BE2C (cell line): Measurements from ENCODE around the gene PACSIN2.

Experiments
- DNase-seq: peaks from one replicate; pipeline ENCODE4 v3.0.0-alpha.2; 2020
- H3K27me3 ChIP-seq: fragments of 250-450 bp; sonication (Bioruptor Pico); 2 replicates; pipeline ENCODE4 v1.5.1; 2020; ENCODE audit warnings: mild to moderate bottlenecking
- H3K36me3 ChIP-seq: fragments of 250-450 bp; sonication (Bioruptor Pico); 2 replicates; pipeline ENCODE4 v1.5.1; 2020; ENCODE audit warnings: mild to moderate bottlenecking
- H3K4me1 ChIP-seq: fragments of 250-450 bp; sonication (Bioruptor Pico); 2 replicates; pipeline ENCODE4 v1.5.1; 2020
- H3K4me3 ChIP-seq: 2 replicates; pipeline ENCODE4 v1.5.1; 2011; ENCODE audit warnings: low read depth, low read length
- H3K9me3 ChIP-seq: fragments of 250-450 bp; sonication (Bioruptor Pico); 2 replicates; pipeline ENCODE4 v1.5.1; 2020
- TF ChIP-seq, protein P1 (sequence below): IDR thresholded peaks from 2 replicates; pipeline ENCODE4 v1.5.1; 2012; ENCODE audit warnings: mild to moderate bottlenecking, low read depth, low read length

The PACSIN2 gene

DNA sequence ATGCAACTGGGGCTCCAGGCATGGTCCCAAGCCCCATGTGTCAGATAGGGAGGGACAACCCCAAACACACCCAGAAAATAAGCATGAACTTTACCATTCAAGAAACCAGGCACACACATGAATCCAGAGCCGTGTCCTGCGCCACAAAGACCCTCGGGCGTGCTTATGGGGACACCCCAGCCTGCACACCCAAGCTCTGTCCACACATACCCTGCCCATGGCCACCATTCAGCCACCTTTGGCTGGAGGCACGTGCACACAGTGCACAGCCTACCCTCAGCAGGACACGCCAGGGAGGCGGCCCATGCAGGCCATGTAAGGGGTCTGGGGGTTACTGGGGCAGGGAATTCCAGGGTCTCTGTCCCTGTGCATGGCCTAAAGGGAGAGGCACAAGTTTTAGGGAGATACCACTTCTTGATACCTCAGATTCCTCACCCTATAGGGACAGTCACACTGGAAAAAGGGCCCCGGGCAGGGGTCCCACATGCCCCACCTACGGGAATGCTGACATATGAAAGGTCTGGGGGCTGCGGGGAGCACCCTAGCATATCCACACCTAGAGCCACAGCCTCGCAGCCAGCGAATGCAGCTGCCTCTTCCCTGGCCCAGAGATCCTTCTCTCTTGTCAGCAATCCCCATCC, 20.6 kb downstream of the PACSIN2 start:
- TF ChIP-seq, protein P1, sequence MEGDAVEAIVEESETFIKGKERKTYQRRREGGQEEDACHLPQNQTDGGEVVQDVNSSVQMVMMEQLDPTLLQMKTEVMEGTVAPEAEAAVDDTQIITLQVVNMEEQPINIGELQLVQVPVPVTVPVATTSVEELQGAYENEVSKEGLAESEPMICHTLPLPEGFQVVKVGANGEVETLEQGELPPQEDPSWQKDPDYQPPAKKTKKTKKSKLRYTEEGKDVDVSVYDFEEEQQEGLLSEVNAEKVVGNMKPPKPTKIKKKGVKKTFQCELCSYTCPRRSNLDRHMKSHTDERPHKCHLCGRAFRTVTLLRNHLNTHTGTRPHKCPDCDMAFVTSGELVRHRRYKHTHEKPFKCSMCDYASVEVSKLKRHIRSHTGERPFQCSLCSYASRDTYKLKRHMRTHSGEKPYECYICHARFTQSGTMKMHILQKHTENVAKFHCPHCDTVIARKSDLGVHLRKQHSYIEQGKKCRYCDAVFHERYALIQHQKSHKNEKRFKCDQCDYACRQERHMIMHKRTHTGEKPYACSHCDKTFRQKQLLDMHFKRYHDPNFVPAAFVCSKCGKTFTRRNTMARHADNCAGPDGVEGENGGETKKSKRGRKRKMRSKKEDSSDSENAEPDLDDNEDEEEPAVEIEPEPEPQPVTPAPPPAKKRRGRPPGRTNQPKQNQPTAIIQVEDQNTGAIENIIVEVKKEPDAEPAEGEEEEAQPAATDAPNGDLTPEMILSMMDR, result no peak
- Histone ChIP-seq H3K4me1 (no peaks in the 10 kb centered on the region), H3K9me3 (no peaks in the 10 kb centered on the region), H3K36me3 (no peaks in the 10 kb centered on the region), H3K4me3 (no peak overlapping the region), H3K27me3 (no peaks in the 10 kb centered on the region)
- DNase-seq, result no peak

DNA sequence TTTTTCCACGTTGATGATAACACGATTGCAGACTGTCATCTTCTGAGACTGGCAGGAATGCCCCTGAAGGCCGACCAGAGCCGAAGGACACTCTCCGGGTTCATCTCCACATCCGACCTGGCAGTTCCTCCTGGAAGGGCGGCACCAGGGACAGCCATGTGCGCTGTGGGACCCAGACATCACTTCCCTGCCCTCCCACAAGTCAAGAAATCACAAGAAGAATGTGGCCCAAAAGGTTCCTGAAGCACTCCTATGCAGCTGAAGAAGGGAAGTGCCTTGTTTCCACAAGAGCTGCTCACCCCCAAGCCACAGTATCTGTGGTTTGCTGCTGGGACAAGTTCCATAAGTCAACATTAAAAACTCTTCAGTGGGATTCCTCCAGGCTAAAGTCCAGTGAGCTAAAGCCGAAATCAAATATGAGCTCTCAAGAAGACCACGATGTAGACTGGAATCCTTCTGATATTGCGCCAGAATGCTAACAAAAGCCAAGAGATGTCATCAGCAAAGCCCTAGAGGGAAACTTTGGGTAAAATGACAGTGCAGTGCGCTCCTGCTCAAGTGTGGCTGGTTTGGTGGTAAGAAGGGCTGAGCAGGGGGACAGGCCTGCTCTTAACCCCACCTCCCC, 21.2 kb downstream of the PACSIN2 start:
- Histone ChIP-seq H3K9me3 (no peaks in the 10 kb centered on the region), H3K27me3 (no peaks in the 10 kb centered on the region), H3K4me1 (no peaks in the 10 kb centered on the region), H3K4me3 (no peak overlapping the region), H3K36me3 (no peaks in the 10 kb centered on the region)
- TF ChIP-seq, protein P1, result no peak
- DNase-seq, result no peak

DNA sequence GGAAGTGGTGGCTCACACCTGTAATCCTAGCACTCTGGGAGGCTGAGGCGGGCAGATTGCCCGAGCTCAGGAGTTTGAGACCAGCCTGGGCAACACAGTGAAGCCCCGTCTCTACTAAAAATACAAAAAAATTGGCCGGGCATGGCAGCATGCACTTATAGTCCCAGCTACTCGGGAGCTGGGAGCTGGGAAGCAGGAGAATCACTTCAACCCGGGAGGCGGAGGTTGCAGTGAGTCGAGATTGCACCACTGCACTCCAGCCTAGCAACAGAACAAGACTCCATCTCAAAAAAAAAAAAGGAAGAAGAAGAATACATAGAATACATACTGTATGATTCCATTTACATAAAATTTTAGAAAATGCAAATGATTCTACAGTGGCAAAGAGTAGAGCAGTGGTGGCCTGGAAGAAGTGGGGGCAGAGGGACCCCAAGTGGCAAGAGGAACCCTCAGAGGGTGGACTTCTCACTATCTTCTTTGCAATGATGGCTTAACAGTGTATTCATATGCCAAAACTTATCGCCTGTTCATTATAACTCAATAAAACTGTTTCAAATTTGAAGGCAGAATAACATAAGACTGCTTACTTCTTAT, 22.0 kb downstream of the PACSIN2 start:
- no peak for DNase-seq
- no peaks in the 10 kb centered on the region for H3K9me3 ChIP-seq
- TF ChIP-seq, protein P1, result no peak
- no peak overlapping the region for H3K4me3 ChIP-seq
- no peaks in the 10 kb centered on the region for H3K4me1 ChIP-seq
- H3K27me3 ChIP-seq, result no peaks in the 10 kb centered on the region
- no peaks in the 10 kb centered on the region for H3K36me3 ChIP-seq

DNA sequence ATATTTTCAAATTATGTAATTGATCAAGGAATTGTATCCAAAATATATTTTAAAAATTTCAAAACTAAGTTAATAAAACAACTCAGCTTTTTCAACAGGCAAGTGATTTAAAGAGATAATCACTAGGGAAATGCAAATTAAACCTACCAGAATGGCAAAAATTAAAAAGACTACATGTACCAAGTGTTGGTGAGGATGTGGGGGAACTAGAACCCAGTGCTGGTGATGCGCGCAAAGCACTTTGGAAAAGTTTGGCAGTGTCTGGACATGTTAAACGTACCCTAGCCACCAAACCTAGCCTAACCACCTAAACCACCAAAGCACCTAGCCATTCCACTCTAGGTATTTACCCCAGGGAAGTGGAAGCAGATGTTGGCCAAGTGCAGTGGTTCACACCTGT, 22.9 kb downstream of the PACSIN2 start:
- H3K9me3 ChIP-seq, result no peaks in the 10 kb centered on the region
- no peaks in the 10 kb centered on the region for H3K27me3 ChIP-seq
- H3K36me3 ChIP-seq, result no peaks in the 10 kb centered on the region
- DNase-seq, result no peak
- H3K4me1 ChIP-seq, result no peaks in the 10 kb centered on the region
- TF ChIP-seq, protein P1, result no peak
- H3K4me3 ChIP-seq, result no peak overlapping the region

DNA sequence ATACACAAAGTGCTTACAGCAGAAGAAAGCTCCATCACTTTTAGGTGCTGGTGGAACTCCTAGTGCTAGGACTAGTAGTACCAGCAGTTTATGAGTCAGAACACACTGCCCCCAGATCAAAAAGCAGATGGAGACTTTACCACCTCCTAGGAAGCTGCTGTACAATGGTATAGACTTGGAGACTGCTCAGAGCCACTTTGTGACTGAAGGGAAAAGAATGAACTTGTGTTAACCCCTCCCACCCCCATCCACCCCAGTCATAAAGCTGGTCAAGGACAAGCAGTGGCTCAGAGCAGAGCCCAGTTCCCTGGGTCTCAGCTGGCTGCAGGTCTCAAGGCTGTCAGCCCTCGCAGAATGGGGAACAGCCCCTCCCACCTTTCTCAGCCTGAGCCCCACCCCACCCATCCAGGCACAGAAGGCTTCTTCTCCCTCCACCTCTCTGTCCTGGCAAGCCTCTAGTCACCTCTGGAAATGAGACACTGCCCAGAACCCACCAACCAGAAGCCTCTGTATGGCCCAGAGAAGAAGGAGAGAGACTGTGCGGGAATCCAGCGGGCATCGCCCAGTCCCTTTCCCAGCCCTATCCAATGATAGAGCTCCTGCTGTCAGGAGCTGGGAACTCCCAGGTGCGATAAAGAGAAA, 23.8 kb downstream of the PACSIN2 start:
- no peak overlapping the region for H3K4me3 ChIP-seq
- TF ChIP-seq, protein P1, result no peak
- H3K27me3 ChIP-seq, result no peaks in the 10 kb centered on the region
- H3K9me3 ChIP-seq, result no peaks in the 10 kb centered on the region
- no peaks in the 10 kb centered on the region for H3K36me3 ChIP-seq
- DNase-seq, result no peak
- H3K4me1 ChIP-seq, result no peaks in the 10 kb centered on the region
